ENCODE data around the gene BICD1.
"Not testable (repeated sequence)": the region's sequence is repeated elsewhere in the genome, so short reads cannot be mapped to it uniquely, and the experiment has no call there.

BICD1 gene

GRCh38 chr12:32196250-32197198, 89.9 kb downstream of the BICD1 start:
- no peak for DNase-seq (ENCODE audit: low spot score)

GRCh38 chr12:32197421-32197820, 90.8 kb downstream of the BICD1 start:
- DNase-seq (ENCODE audit: low spot score) = no peak

- no peak for DNase-seq (ENCODE audit: low spot score)
Measured at GRCh38 chr12:32198555-32198954, 91.9 kb downstream of the BICD1 start.

- DNase-seq (ENCODE audit: low spot score) = no peak
Measured at GRCh38 chr12:32201096-32201495, 94.4 kb downstream of the BICD1 start.

GRCh38 chr12:32201976-32202375, 95.3 kb downstream of the BICD1 start:
- DNase-seq (ENCODE audit: low spot score) = no peak

GRCh38 chr12:32205731-32206130, 99.1 kb downstream of the BICD1 start:
- DNase-seq (ENCODE audit: low spot score) = no peak

- no peak for DNase-seq (ENCODE audit: low spot score)
Measured at GRCh38 chr12:32208355-32208754, 101.7 kb downstream of the BICD1 start.

- DNase-seq (ENCODE audit: low spot score) = no peak
Measured at GRCh38 chr12:32211066-32211899, 104.6 kb downstream of the BICD1 start.

GRCh38 chr12:32211900-32212156, 105.2 kb downstream of the BICD1 start:
- DNase-seq (ENCODE audit: low spot score) = no peak

GRCh38 chr12:32214723-32215122, 108.1 kb downstream of the BICD1 start:
- DNase-seq (ENCODE audit: low spot score) = no peak

- DNase-seq (ENCODE audit: low spot score) = no peak
Measured at GRCh38 chr12:32217354-32218310, 111.0 kb downstream of the BICD1 start.

GRCh38 chr12:32223941-32224340, 117.3 kb downstream of the BICD1 start:
- DNase-seq (ENCODE audit: low spot score) = no peak

GRCh38 chr12:32226768-32227167, 120.1 kb downstream of the BICD1 start:
- DNase-seq (ENCODE audit: low spot score) = no peak

- no peak for DNase-seq (ENCODE audit: low spot score)
Measured at GRCh38 chr12:32229971-32230612, 123.4 kb downstream of the BICD1 start.

GRCh38 chr12:32230613-32230993, 124.0 kb downstream of the BICD1 start:
- DNase-seq (ENCODE audit: low spot score) = no peak

- not testable (repeated sequence) for DNase-seq (ENCODE audit: low spot score)
Measured at GRCh38 chr12:32231361-32231760, 124.7 kb downstream of the BICD1 start.

- DNase-seq (ENCODE audit: low spot score) = no peak
Measured at GRCh38 chr12:32233568-32233967, 126.9 kb downstream of the BICD1 start.

- no peak for DNase-seq (ENCODE audit: low spot score)
Measured at GRCh38 chr12:32235251-32235650, 128.6 kb downstream of the BICD1 start.

- DNase-seq (ENCODE audit: low spot score) = no peak
Measured at GRCh38 chr12:32240162-32240561, 133.5 kb downstream of the BICD1 start.

- no peak for DNase-seq (ENCODE audit: low spot score)
Measured at GRCh38 chr12:32240831-32241230, 134.2 kb downstream of the BICD1 start.

- no peak for DNase-seq (ENCODE audit: low spot score)
Measured at GRCh38 chr12:32242641-32243040, 136.0 kb downstream of the BICD1 start.
